PC-3 (cell line): ENCODE results near the gene TMEM181.

ENCODE experiments used
- CTCF ChIP-seq: fragments of 300-600 bp; sonication (generic); conservative IDR thresholded peaks from 2 replicates; pipeline ENCODE4 v1.5.1; 2017; ENCODE audit warnings: antibody characterized with exemption, low read depth, mild to moderate bottlenecking, low read length
- EZH2 ChIP-seq: fragments of 300-600 bp; sonication (generic); IDR thresholded peaks from one replicate; pipeline ENCODE4 v1.6.1; 2017; ENCODE audit warnings: antibody characterized with exemption, mild to moderate bottlenecking, low read length; ENCODE audit not compliant: unreplicated experiment

GRCh38 chr6:158605266-158605878 is 45.5 kb downstream of the TMEM181 start:
- TF ChIP-seq CTCF (peak; percentile 71), EZH2 (no peak)
